CD4-positive, alpha-beta T cell treated with Interleukin-6 for 4 hours (primary cell): ENCODE data around the gene YAE1.
"Not testable (repeated sequence)": the region's sequence is repeated elsewhere in the genome, so short reads cannot be mapped to it uniquely, and the experiment has no call there.

Source experiments
- DNase-seq: peaks from one replicate; pipeline ENCODE4 v3.0.0-alpha.2; 2020; ENCODE audit warnings: mixed read lengths

The YAE1 gene

GRCh38 chr7:39566023-39566921, at the start of gene YAE1:
Gene YAE1, plus strand, starts transcription at chr7:39566404. Its CDS starts 15 bp downstream, at chr7:39566419.
- DNase-seq = peak; percentile 85

- DNase-seq = no peak
Measured at GRCh38 chr7:39516498-39516897, 49.7 kb upstream of the YAE1 start.

- no peak for DNase-seq
Measured at GRCh38 chr7:39517240-39517639, 49.0 kb upstream of the YAE1 start.

GRCh38 chr7:39525926-39526325, 40.3 kb upstream of the YAE1 start:
- DNase-seq = no peak

- no peak for DNase-seq
Measured at GRCh38 chr7:39526666-39527065, 39.5 kb upstream of the YAE1 start.

GRCh38 chr7:39527296-39527695, 38.9 kb upstream of the YAE1 start:
- DNase-seq = no peak

- no peak for DNase-seq
Measured at GRCh38 chr7:39527951-39528350, 38.3 kb upstream of the YAE1 start.

GRCh38 chr7:39528849-39529248, 37.4 kb upstream of the YAE1 start:
- DNase-seq = no peak

GRCh38 chr7:39529582-39529981, 36.6 kb upstream of the YAE1 start:
- DNase-seq = no peak

- DNase-seq = no peak
Measured at GRCh38 chr7:39530971-39531370, 35.2 kb upstream of the YAE1 start.

- DNase-seq = no peak
Measured at GRCh38 chr7:39531818-39532217, 34.4 kb upstream of the YAE1 start.

GRCh38 chr7:39532832-39533231, 33.4 kb upstream of the YAE1 start:
- no peak for DNase-seq

- DNase-seq = no peak
Measured at GRCh38 chr7:39534599-39534998, 31.6 kb upstream of the YAE1 start.

- no peak for DNase-seq
Measured at GRCh38 chr7:39535064-39535463, 31.1 kb upstream of the YAE1 start.

- DNase-seq = no peak
Measured at GRCh38 chr7:39535720-39536119, 30.5 kb upstream of the YAE1 start.

GRCh38 chr7:39536951-39537350, 29.3 kb upstream of the YAE1 start:
- no peak for DNase-seq

- no peak for DNase-seq
Measured at GRCh38 chr7:39539816-39540215, 26.4 kb upstream of the YAE1 start.

GRCh38 chr7:39540320-39540719, 25.9 kb upstream of the YAE1 start:
- no peak for DNase-seq

GRCh38 chr7:39541511-39541910, 24.7 kb upstream of the YAE1 start:
- no peak for DNase-seq

- not testable (repeated sequence) for DNase-seq
Measured at GRCh38 chr7:39544774-39545173, 21.4 kb upstream of the YAE1 start.

GRCh38 chr7:39547336-39547735, 18.9 kb upstream of the YAE1 start:
- no peak for DNase-seq

- DNase-seq = no peak
Measured at GRCh38 chr7:39550411-39550810, 15.8 kb upstream of the YAE1 start.

GRCh38 chr7:39553436-39553835, 12.8 kb upstream of the YAE1 start:
- DNase-seq = no peak

GRCh38 chr7:39554583-39555165, 11.5 kb upstream of the YAE1 start:
- DNase-seq = no peak

- DNase-seq = no peak
Measured at GRCh38 chr7:39557222-39557621, 9.0 kb upstream of the YAE1 start.
